HG02973 (cell line): ENCODE results near the gene DNAJC16.

Source experiments
- ATAC-seq: cut with Tn5 transposase; IDR thresholded peaks from one replicate; pipeline ENCODE4 v1.9.1; 2021; ENCODE audit warnings: moderate library complexity; ENCODE audit not compliant: unreplicated experiment

Gene DNAJC16

GRCh38 chr1:15618655-15619525 lies 92.2 kb downstream of the DNAJC16 start:
- no peak for ATAC-seq

- ATAC-seq = no peak
These were observed 93.5 kb downstream of the DNAJC16 start for GRCh38 chr1:15620155-15620545.

DNA sequence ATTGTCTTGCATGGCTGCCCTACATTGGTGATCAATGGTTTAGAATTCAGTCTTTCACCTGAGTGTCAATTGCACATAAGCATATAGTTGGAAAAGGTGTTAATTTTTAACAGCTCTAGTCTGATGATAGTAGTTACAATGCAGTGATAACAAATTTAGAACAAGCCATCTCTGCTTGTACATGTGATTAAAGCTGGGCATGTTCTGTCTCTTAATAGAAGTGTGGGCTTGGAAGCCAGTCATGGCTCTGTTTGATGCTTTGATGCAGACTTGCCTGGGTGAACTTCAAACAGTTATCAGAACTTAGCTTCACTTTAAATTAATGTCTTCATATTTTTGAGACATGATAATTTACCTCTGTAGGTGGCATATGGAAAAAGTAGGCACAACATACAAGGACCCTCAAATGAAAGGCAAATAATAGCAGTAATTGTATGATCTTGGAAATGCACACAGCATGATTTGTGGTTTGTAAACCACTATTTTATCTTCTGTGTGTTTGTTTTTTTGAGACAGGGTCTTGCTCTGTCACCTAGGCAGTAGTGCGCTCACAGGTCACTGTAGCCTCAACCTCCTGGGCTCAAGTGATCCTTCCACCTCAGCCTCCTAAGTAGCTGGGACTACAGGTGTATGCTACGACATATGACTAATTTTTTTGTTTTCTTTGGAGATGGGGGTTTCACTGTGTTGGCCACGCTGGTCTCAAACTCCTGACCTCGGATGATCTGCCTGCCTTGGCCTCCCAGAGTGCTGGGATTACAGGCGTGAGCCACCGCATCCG lies 94.4 kb downstream of the DNAJC16 start:
- no peak for ATAC-seq

GRCh38 chr1:15621975-15622374 lies 95.3 kb downstream of the DNAJC16 start:
- no peak for ATAC-seq

DNA sequence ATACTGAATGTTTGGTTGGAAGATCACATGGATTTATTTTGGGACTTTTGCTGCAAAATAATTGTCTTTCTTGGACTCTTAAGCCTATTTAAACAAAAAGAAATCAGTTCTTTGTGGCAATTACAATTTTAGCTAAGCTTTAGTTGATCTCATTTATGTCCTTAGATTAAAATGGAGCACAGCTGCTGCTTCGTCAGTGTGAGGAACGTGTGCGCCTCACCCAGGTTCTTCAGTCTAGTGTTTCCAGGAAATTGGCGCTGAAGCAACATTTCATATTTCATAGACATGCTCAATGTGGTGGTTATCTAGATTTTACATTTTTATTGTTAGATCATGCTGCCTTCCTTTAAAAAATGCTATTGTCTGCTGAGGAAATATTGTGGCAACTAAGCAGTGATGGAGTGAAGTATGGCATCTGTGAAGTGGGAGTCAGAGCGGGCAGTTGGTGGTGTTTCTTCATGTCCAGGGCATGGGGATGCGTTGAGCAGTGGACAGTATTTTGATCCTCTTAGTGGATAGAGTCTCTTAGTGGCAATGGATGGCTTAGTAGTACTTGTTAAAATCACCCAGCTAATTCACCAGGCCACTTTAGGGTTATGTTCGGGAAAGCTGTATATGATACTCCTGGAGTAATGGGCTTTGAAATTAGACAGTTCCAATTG lies 96.2 kb downstream of the DNAJC16 start:
- no peak for ATAC-seq

- no peak for ATAC-seq
These were observed 96.8 kb downstream of the DNAJC16 start for GRCh38 chr1:15623435-15623834.

DNA sequence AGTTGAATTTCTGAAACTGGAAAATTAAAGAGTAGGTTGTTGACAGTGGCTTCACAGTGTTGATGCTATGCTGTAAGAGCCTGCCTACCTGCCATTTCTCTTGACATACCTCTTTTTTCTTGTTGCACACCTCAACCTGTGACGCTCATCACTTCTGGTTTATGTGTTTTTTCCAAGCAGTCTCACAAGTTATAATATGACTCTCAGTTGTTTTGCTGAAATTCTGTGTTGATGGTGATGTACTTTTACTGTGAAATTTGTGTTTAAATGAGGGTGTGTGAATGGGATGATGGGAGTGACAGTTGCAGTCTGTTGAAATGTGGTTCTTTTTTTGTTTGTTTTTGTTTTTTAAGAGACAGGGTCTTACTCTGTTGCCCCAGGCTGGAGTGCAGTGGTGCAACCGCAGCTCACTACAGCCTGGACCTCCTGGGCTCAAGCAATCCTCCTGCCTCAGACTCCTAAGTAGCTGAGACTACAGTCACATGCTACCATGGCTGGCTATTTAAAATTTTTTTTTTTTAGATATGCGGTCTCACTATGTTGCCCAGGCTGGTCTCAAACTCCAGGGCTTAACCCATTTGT lies 97.6 kb downstream of the DNAJC16 start:
- ATAC-seq = no peak

DNA sequence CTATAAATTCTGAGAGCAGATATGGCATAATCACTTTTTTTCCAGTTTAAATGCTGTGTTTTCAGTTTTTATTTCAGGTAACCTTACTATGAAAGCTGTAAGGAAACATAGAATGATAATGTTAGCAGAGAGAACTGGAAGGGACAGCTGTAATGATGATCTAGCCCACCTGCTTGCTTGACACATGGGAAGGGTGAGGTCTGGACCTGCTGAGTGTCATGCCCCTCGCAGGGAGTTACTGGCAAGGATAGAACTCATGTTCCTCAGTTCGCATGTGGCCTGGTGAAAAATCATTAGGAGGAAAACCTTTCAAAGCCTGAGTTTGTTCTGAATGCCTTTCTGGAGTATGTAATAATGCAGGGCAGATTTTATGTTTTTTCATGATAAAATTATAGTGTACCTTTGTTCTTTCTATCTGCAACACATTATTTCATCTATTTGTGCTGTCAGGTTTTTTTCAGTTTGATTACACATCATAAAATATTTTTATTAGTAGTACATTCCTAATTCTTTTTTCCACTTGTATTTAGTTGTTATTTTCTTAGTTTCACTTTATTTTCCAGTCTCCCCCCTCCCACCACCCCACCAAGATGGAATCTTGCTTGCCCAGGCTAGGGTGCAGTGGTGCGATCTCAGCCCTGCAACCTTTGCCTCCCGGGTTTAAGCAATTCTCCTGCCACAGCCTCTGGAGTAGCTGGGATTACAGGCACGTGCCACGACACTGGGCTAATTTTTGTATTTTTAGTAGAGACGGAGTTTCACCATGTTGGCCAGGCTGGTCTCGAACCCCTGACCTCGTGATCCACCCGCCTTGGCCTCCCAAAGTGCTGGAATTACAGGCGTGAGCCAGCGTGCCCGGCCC lies 98.6 kb downstream of the DNAJC16 start:
- ATAC-seq = no peak
